IMR-90 (cell line): Measurements from ENCODE around the gene CD36. TPM values are rescaled to one million over a fixed set of nuclear protein-coding genes. Genes with fewer than 3 reads are reported as not detected.
A peak's percentile ranks its signal among the peaks of the same experiment; 100 is the strongest.

Source experiments
- ATAC-seq: fragments of 200-7000 bp; cut with Tn5 transposase; 2 replicates; pipeline ENCODE4 v1.9.1; 2020; ENCODE audit warnings: low read depth, mild to moderate bottlenecking, moderate library complexity
- BruUV-seq: library from RNA; stranded (reverse); fragments of 400-500 nt; replicated peaks from 2 replicates; lab custom pipeline; 2021; lab: Mats Ljungman, UMichigan
- CTCF ChIA-PET: fragments of 300-600 bp; formaldehyde crosslinking; extraction: SDS; loops from one replicate; lab custom pipeline; 2021; ENCODE audit warnings: antibody characterized with exemption; lab: Yijun Ruan, JAX
- POLR2A ChIA-PET: fragments of 300-600 bp; sonication (Branson Sonifier 250); formaldehyde crosslinking; loops from one replicate; lab custom pipeline; 2022; ENCODE audit warnings: antibody characterized with exemption; ENCODE audit not compliant: unreplicated experiment; lab: Charles Lee
- DNase-seq: peaks from one replicate; pipeline ENCODE4 v3.0.0; 2013
- H2AFZ ChIP-seq: replicated peaks from 2 replicates; pipeline ENCODE3; 2013; ENCODE audit warnings: low read length, mild to moderate bottlenecking; ENCODE audit not compliant: poor library complexity
- H2AK5ac ChIP-seq: 2 replicates; pipeline ENCODE4 v1.6.1; 2013; ENCODE audit warnings: low read depth, low read length, inconsistent platforms
- H2AK9ac ChIP-seq: replicated peaks from 2 replicates; pipeline ENCODE3; 2013; ENCODE audit warnings: mild to moderate bottlenecking, low read depth, low read length, moderate library complexity; ENCODE audit not compliant: poor library complexity
- H2BK120ac ChIP-seq: 2 replicates; pipeline ENCODE4 v1.6.1; 2013; ENCODE audit warnings: low read depth, low read length, inconsistent platforms
- H2BK15ac ChIP-seq: 3 replicates; pipeline ENCODE4 v1.6.1; 2013; ENCODE audit warnings: low read depth, low read length, inconsistent platforms
- H2BK20ac ChIP-seq: 2 replicates; pipeline ENCODE4 v1.6.1; 2013; ENCODE audit warnings: low read depth, mild to moderate bottlenecking, inconsistent platforms, low read length, moderate library complexity
- H2BK5ac ChIP-seq: 2 replicates; pipeline ENCODE4 v1.6.1; 2013; ENCODE audit warnings: mild to moderate bottlenecking, low read depth, low read length, inconsistent platforms; ENCODE audit not compliant: poor library complexity, severe bottlenecking
- H3K14ac ChIP-seq: replicated peaks from 2 replicates; pipeline ENCODE4 v1.6.1; 2013; ENCODE audit warnings: low read depth, low read length, inconsistent platforms
- H3K18ac ChIP-seq: 2 replicates; pipeline ENCODE4 v1.6.1; 2013; ENCODE audit warnings: low read depth, low read length, control low read depth
- H3K23ac ChIP-seq: 2 replicates; pipeline ENCODE4 v1.6.1; 2013; ENCODE audit warnings: low read depth, low read length, inconsistent platforms
- H3K27ac ChIP-seq: 2 replicates; pipeline ENCODE4 v1.5.1; 2013; ENCODE audit warnings: mild to moderate bottlenecking, control low read depth, low read length; ENCODE audit not compliant: insufficient read depth
- H3K27me3 ChIP-seq: 2 replicates; pipeline ENCODE4 v1.6.1; 2013; ENCODE audit warnings: low read length; ENCODE audit not compliant: control insufficient read depth, insufficient read depth
- H3K36me3 ChIP-seq: 2 replicates; pipeline ENCODE4 v1.6.1; 2013; ENCODE audit warnings: low read length, mixed read lengths; ENCODE audit not compliant: control insufficient read depth, insufficient read depth
- H3K4ac ChIP-seq: 2 replicates; pipeline ENCODE4 v1.6.1; 2013; ENCODE audit warnings: low read depth, low read length, inconsistent platforms
- H3K4me1 ChIP-seq: 2 replicates; pipeline ENCODE4 v1.6.1; 2013; ENCODE audit warnings: low read length, mixed read lengths; ENCODE audit not compliant: control insufficient read depth, insufficient read depth
- H3K4me2 ChIP-seq: 2 replicates; pipeline ENCODE4 v1.6.1; 2013; ENCODE audit warnings: low read depth, mild to moderate bottlenecking, control low read depth, low read length, moderate library complexity
- H3K4me3 ChIP-seq: 2 replicates; pipeline ENCODE4 v1.5.1; 2013; ENCODE audit warnings: low read depth, mild to moderate bottlenecking, control low read depth, low read length, moderate library complexity; ENCODE audit not compliant: insufficient read depth
- H3K56ac ChIP-seq: 2 replicates; pipeline ENCODE4 v1.6.1; 2013; ENCODE audit warnings: low read length, inconsistent platforms; ENCODE audit not compliant: insufficient read depth; ENCODE audit errors: extremely low read depth
- H3K79me1 ChIP-seq, 2 experiments: 2 replicates each; pipeline ENCODE4 v1.6.1; 2013; ENCODE audit warnings: low read length in 2 of 2, inconsistent platforms in 1 of 2, low read depth in 1 of 2
- H3K9ac ChIP-seq: 2 replicates; pipeline ENCODE4 v1.6.1; 2013; ENCODE audit warnings: low read depth, low read length, control low read depth
- H3K9me1 ChIP-seq: 2 replicates; pipeline ENCODE4 v1.6.1; 2013; ENCODE audit warnings: low read length, inconsistent platforms; ENCODE audit not compliant: insufficient read depth
- H3K9me3 ChIP-seq: 2 replicates; pipeline ENCODE4 v1.6.1; 2013; ENCODE audit warnings: low read length; ENCODE audit not compliant: control insufficient read depth, insufficient read depth
- H4K20me1 ChIP-seq: 2 replicates; pipeline ENCODE4 v1.6.1; 2013; ENCODE audit warnings: low read length, inconsistent platforms; ENCODE audit not compliant: insufficient read depth
- H4K5ac ChIP-seq: 2 replicates; pipeline ENCODE4 v1.6.1; 2013; ENCODE audit warnings: mild to moderate bottlenecking, low read depth, low read length, control low read depth
- H4K8ac ChIP-seq, 2 experiments: 2 replicates each; pipeline ENCODE4 v1.6.1; 2013; ENCODE audit warnings: low read depth in 2 of 2, low read length in 2 of 2, control low read depth in 1 of 2, inconsistent platforms in 1 of 2
- H4K91ac ChIP-seq: 2 replicates; pipeline ENCODE4 v1.6.1; 2013; ENCODE audit warnings: low read depth, low read length, inconsistent platforms; ENCODE audit not compliant: insufficient read depth
- BHLHE40 ChIP-seq: fragments of 150-350 bp; IDR thresholded peaks from 2 replicates; pipeline ENCODE4 v1.6.1; 2016; ENCODE audit warnings: mild to moderate bottlenecking, low read depth, low read length
- CEBPB ChIP-seq: IDR thresholded peaks from 2 replicates; pipeline ENCODE4 v1.6.1; 2012; ENCODE audit warnings: low read depth, low read length, improper control_type of control experiment
- CHD1 ChIP-seq: IDR thresholded peaks from 2 replicates; pipeline ENCODE4 v1.6.1; 2012; ENCODE audit warnings: low read depth, low read length, improper control_type of control experiment
- CTCF ChIP-seq: conservative IDR thresholded peaks from 2 replicates; pipeline ENCODE4 v1.5.1; 2012; ENCODE audit warnings: mild to moderate bottlenecking, low read depth, low read length, improper control_type of control experiment
- ELK1 ChIP-seq: fragments of 150-350 bp; IDR thresholded peaks from 2 replicates; pipeline ENCODE4 v1.6.1; 2016; ENCODE audit warnings: low read depth, mild to moderate bottlenecking, low read length, moderate library complexity, borderline replicate concordance
- FOS ChIP-seq: fragments of 150-350 bp; IDR thresholded peaks from 2 replicates; pipeline ENCODE4 v1.6.1; 2016; ENCODE audit warnings: low read depth, low read length
- MAFK ChIP-seq: IDR thresholded peaks from 2 replicates; pipeline ENCODE4 v1.6.1; 2012; ENCODE audit warnings: low read depth, low read length, improper control_type of control experiment
- NFE2L2 ChIP-seq: fragments of 150-350 bp; IDR thresholded peaks from 2 replicates; pipeline ENCODE4 v1.6.1; 2016; ENCODE audit warnings: low read depth, mild to moderate bottlenecking, low read length
- POLR2A ChIP-seq: IDR thresholded peaks from 2 replicates; pipeline ENCODE4 v1.6.1; 2012; ENCODE audit warnings: mild to moderate bottlenecking, low read depth, low read length
- RCOR1 ChIP-seq: IDR thresholded peaks from 2 replicates; pipeline ENCODE4 v1.6.1; 2012; ENCODE audit warnings: mild to moderate bottlenecking, low read length, improper control_type of control experiment; ENCODE audit not compliant: insufficient replicate concordance
- SMC3 ChIP-seq: fragments of 150-350 bp; IDR thresholded peaks from 2 replicates; pipeline ENCODE4 v1.6.1; 2016; ENCODE audit warnings: low read depth, mild to moderate bottlenecking, antibody characterized with exemption, low read length, moderate library complexity
- WGBS, 2 experiments: methylation state at CpG; one replicate each; pipeline versions ENCODE4 v1.1.5 to v1.1.7; 2013; ENCODE audit warnings: missing lambda C conversion rate in 2 of 2; ENCODE audit not compliant: insufficient read length in 1 of 2; ENCODE audit errors: extremely low coverage in 2 of 2; 5-methylcytosine and 5-hydroxymethylcytosine counted together
- dilution Hi-C: fragments of 300-500 bp; cut with HindIII; formaldehyde crosslinking; loops from one replicate; pipeline ENCODE4 v1.14.3; 2018; ENCODE audit warnings: low sequenced_read_pairs; ENCODE audit not compliant: unreplicated experiment
- in situ Hi-C: fragments of 300-500 bp; cut with MboI; formaldehyde crosslinking; loops from 3 replicates; pipeline ENCODE4 v1.14.3; 2019; ENCODE audit warnings: low sequenced_read_pairs, inconsistent platforms, mixed read lengths
- intact Hi-C: fragments of 100-400 bp; cut with micrococcal nuclease; formaldehyde crosslinking; loops from 2 replicates; pipeline ENCODE4 v1.10.0; 2022
- polyA plus RNA-seq, 3 experiments: library from polyadenylated mRNA; depleted of rRNA; stranded (reverse); fragments of >200 nt; gene quantifications; 2 replicates each; pipeline ENCODE4 v1.2.3, GENCODE V29; 2012; ENCODE audit warnings: low replicate concordance in 1 of 3
- total RNA-seq: library from RNA; depleted of rRNA; stranded (reverse); fragments of >200 nt; gene quantifications from 2 replicates; pipeline ENCODE4 v1.2.3, GENCODE V29; 2012
- TF ChIP-seq, protein P1 (sequence below): fragments of 150-350 bp; IDR thresholded peaks from 2 replicates; pipeline ENCODE4 v1.6.1; 2017; ENCODE audit warnings: mild to moderate bottlenecking, antibody characterized with exemption, low read length, low read depth

CD36 gene
- total and polyA plus RNA-seq, 2 of the 4 experiments (the other 2 are of a cell fraction): 0.19 to 0.54 TPM

DNA sequence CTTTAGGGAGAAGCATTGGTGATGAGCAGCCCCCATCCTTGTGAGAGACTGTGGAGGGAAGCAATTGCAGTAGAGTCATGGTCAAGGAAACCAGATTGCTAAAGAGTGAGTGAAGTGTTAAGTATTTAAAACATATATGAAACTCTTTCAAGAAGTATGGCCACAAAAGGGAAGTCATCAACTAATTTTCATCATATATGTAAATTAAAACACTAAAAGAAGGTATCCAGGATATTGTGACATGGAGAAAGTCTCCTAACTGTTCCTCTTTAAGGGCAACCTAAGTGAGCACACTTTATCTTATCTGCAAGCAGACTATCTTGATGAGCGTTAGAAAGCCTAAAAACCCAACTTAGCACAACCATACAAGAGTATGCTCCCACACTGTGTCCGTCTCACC lies 69.7 kb downstream of the CD36 start:
- no CpG with 5 or more reads among the region's 2 CpGs for WGBS, 2 experiments
- H3K79me1 ChIP-seq: no peaks in the 10 kb centered on the region
- no peak overlapping the region for H3K14ac ChIP-seq
- ChIA-PET POLR2A (no interaction called here), CTCF (no interaction called here)
- in situ Hi-C loops (loop anchor here (10.0 kb wide), 1 partner anchor 547 kb away; no protein-coding TSS in a partner anchor), dilution Hi-C loops (no loop called here), intact Hi-C loops (no loop called here)
- no peak overlapping the region for H3K9ac ChIP-seq
- H2AK9ac ChIP-seq: no peak overlapping the region
- H3K27me3 ChIP-seq: no peaks in the 10 kb centered on the region
- peak overlapping the region; percentile 50; the same call in 1 of the 2 replicates for H3K18ac ChIP-seq
- no peak overlapping the region for H3K4me3 ChIP-seq
- no peak overlapping the region; a peak in 1 of 4 replicates for H4K8ac ChIP-seq
- no peak overlapping the region for H3K4me2 ChIP-seq
- H3K36me3 ChIP-seq: no peaks in the 10 kb centered on the region
- no peaks in the 10 kb centered on the region; the same call in 1 of the 2 replicates for H3K4me1 ChIP-seq
- no peak overlapping the region for H3K23ac ChIP-seq
- H3K4ac ChIP-seq: no peak overlapping the region
- TF ChIP-seq CEBPB: no peak
- no peak for TF ChIP-seq RCOR1
- no peak for TF ChIP-seq FOS
- TF ChIP-seq, protein P1, sequence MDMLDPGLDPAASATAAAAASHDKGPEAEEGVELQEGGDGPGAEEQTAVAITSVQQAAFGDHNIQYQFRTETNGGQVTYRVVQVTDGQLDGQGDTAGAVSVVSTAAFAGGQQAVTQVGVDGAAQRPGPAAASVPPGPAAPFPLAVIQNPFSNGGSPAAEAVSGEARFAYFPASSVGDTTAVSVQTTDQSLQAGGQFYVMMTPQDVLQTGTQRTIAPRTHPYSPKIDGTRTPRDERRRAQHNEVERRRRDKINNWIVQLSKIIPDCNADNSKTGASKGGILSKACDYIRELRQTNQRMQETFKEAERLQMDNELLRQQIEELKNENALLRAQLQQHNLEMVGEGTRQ: no peak
- no peak for TF ChIP-seq CTCF
- TF ChIP-seq BHLHE40: no peak
- TF ChIP-seq MAFK: no peak
- no peak for TF ChIP-seq SMC3
- TF ChIP-seq ELK1: no peak
- TF ChIP-seq NFE2L2: no peak
- no peak for TF ChIP-seq POLR2A
- TF ChIP-seq CHD1: no peak
- no peak overlapping the region for H2AK5ac ChIP-seq
- no peak overlapping the region for H2BK120ac ChIP-seq
- ATAC-seq (no peak), DNase-seq (no peak)
- no peak overlapping the region for H3K56ac ChIP-seq
- H4K20me1 ChIP-seq: no peaks in the 10 kb centered on the region
- peak overlapping the region; percentile 4; the same call in 1 of the 3 replicates for H2BK15ac ChIP-seq
- no peak overlapping the region for H2BK20ac ChIP-seq
- no peak overlapping the region for H4K91ac ChIP-seq
- H3K9me1 ChIP-seq: no peaks in the 10 kb centered on the region; the same call in 1 of the 2 replicates
- no peak overlapping the region for H2BK5ac ChIP-seq
- no peak overlapping the region for H2AFZ ChIP-seq
- BruUV-seq: no TSS peak
- H4K5ac ChIP-seq: no peak overlapping the region
- H3K9me3 ChIP-seq: no peaks in the 10 kb centered on the region
- H3K27ac ChIP-seq: no peak overlapping the region
